ENCODE data around the gene ADRM1.

ADRM1 gene

DNA sequence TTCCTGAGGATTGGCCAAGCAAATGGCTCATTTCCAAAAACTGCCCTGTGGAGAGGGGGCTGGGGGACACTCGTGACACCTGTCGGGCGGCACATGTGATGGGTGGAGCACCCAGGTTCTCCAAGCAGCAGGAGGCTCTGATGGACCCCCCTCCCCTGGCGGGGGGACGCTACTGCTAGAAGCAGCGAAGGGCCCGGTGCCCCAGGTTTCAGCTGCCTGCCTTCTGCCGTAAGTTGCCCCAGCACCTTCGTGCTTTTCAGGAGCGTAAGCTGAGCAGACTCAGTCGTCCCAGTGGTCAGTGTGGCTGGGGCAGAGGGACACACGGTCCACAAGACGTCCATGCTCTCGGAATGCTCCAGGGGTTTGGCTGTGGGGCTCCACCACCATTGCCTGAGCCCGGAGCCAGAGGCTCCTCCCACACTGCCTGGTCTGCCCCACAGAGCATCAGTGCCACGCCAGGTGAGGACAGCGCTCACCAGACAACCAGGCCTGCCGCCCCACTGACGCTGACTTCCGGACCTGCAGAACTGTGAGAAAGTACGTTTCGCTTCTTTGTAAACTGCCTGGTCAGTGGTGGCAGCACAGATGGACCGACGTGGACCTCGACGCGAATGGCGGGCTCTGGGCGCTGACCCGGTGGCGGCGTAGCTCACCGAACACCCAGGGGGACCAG, 4.1 kb upstream of the ADRM1 start:
- no peak for DNase-seq (ENCODE audit: low read depth)

DNA sequence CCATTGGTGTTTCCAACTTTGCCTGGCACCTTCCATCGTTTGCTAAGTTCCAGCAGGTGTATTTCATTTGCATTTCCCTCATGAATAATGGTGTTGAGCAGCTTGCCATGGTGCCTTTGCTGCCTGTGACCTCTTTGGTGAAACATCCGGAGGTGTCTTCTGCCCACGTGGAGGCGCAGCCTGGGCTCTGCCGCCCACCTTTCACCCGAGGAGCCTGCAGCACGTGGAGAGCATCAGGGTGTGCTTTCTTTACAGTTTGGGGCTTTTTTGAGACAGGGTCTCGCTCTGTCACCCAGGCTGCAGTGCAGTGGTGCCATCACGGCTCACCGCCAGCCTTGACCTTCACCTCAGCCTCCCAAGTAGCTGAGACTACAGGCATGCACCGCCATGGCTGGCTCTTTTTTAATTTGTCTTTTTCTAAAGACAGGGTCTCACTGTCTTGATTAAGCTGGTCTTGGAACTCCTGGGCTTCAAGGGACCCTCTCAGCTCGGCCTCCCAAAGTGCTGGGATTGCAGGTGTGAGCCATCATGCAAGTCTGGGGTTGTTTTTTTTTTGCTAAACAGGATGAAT, 3.0 kb upstream of the ADRM1 start:
- no peak for DNase-seq (ENCODE audit: low read depth)

DNA sequence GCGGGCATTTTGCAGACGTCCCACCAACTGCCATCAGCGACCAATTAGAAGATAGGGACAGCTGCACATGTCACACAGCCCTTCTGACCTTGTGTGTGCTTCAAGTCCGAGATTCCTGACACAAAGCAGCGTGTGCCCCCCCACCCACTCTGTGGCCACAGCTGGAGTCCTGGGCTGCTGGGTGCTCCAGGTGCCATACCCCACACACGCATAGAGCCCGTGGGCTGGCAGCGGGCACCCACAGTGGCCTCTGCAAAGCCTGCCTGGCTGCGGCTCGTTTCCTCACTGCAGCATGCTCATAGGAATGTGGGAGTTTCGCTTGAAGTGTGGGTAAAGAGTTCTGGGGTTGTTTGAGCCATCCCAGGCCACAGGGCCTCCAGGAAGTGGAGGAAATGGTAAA, 2.5 kb upstream of the ADRM1 start:
- no peak for DNase-seq (ENCODE audit: low read depth)

DNA sequence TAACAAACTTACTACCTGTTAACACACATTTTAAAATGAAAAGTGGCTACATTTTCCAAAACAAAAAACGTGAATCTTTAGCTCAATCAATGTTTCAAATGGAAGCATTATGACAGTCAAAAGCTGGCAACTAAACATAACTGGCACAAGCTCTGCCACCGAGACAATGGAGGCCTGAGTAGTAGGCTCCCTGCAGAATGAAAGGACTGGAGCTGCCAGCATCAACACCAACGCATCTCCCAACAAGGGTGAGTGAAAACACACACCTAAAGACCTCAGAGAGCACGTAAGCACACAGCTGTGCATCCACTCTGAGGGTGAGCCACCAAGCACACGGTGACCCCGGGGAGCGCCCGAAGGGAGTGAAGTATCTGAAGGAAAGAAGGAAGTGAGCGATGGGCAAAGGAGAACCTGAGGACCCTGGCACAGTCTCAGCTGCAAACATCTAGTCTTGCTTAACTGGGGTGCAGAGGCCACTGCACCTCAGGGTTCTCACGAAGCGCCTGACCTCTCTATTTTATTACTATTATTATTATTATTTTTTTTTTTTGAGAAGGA, 1.6 kb upstream of the ADRM1 start:
- DNase-seq (ENCODE audit: low read depth), result no peak

DNA sequence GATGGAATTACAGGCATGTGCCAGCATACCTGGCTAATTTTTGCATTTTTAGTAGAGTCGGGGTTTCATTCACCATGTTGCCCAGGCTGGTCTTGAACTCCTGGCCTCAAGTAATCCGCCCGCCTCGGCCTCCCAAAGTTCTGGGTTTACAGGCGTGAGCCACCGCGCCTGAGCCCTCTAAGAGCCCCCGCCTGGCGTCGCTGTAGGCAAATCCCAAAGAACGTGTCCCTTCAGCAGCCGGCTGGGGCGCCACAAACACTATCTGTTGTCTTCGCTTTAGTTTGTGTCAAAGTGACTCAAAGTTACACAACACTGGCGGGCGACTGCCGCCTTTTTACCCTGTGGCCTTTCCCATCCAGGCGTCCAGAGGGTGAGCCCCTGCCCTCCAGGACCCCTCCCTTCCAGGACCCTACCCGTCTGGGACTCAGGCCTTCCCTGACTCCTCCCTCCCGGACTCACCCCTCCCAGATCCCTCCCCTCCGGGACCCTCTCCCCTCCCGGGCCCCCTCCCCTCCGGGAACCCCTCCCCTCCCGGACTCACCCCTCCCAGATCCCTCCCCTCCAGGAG, 940 bp upstream of the ADRM1 start:
- peak; percentile 80 for DNase-seq (ENCODE audit: low read depth)

DNA sequence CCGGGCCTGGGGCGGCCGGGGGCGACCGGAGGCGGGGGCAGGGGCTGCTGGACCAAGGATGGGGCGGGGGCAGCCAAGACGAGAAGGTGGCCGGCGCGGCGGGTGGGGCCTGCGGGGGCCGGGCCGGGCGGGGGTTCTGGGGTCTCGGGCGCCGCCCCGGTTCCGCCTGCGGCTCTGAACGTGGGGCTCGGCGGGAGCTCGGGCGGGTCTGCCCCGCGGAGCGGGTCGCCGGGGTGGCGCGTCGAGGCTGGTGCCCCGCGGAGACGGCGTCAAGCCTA, 204 bp downstream of the ADRM1 start:
- no peak for DNase-seq (ENCODE audit: low read depth)

DNA sequence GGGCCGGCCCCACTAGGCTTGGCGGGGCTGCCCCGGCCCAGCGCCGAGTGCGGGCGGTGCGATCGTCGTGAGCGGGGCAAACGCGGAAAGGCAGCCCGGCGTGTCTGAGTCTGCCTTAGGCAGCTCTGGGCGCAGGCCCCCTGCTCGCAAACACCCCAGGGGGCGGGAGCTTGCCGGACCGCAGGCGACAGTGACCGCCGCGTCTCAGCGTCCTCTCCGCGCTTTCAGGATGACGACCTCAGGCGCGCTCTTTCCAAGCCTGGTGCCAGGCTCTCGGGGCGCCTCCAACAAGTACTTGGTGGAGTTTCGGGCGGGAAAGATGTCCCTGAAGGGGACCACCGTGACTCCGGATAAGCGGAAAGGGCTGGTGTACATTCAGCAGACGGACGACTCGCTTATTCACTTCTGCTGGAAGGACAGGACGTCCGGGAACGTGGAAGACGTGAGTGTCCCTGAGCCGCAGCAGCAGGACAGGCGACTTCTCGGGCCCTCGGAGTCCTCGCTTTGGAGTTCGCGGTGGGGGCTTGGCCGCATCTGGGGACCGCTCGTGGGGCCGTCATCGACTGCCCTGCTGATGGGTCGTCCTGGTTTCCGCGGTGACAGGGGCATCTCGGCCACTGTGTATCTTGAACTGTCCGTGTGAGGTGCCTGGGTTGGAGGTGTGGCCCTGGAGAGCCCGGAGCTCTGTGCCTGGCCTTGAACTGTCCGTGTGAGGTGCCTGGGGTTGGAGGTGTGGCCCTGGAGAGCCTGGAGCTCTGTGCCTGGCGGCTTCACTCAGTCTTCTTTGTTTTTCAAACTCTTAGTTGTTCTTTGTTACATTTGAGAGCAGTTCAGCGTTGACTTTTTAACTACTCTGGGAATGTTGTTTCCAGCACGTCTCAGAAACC, 786 bp downstream of the ADRM1 start:
- no peak for DNase-seq (ENCODE audit: low read depth)

DNA sequence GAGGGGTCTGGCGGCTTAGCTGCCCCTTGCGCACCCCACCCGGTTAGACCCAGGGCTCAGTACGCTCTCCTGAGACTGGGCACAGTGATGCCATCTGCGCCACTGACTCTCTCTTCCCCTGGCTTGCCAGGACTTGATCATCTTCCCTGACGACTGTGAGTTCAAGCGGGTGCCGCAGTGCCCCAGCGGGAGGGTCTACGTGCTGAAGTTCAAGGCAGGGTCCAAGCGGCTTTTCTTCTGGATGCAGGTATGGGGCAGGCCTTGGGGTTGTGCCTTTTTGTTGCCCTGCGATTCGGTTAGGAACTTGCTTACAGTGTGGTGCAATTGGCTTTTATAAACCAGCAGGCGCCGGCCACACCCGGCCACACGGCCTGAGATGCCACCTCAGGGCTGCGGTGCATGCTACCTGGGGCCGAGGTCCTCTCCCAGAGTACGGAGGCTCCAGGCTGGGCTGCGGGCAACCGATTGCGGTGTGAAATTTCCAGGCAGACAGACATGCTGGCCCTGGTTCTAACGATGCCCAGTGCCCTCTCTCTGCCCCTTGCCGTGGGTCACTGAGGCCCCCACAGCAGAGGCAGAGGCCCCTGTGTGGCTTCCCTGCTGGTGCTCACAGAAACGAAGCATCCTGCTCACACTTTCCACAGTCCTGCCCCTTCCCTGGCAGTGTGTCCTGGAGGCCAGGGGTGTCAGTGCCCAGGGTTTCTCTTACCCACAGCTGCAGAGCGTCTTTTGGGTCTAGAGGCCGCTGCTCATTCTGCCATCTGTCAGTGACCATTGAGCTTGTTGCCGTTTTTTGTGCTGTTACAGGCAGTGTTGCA, 1.7 kb downstream of the ADRM1 start:
- DNase-seq (ENCODE audit: low read depth), result no peak

DNA sequence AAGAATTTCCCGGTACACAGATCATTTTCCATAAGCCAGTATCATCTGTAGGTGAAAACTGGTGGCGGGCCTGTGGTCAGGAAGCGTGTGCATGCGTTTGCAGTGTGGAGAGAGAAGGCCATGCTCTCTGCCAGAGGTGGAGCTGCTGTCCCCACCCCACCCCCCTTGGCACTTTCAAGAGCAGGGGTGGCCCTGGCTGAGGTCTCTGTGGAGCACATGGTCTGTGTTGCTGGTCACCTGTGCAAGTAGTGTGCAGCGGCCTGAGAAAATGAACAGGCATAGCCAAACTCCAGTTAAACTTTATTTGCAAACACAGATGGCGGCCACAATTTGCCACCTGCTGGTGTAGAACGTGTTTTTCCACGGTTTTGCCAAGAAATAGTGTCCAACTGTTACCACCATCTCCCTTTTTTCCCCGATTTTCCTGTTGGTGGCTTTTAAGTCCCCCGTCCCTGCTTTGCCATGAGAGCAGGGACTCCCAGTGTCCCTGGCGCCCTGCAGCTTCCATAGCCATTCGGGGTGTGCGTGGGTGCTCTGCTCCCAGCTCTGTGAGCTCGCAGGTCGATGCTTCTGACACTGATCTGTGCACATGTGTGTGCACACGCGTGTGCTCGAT, 2.5 kb downstream of the ADRM1 start:
- DNase-seq (ENCODE audit: low read depth), result no peak

DNA sequence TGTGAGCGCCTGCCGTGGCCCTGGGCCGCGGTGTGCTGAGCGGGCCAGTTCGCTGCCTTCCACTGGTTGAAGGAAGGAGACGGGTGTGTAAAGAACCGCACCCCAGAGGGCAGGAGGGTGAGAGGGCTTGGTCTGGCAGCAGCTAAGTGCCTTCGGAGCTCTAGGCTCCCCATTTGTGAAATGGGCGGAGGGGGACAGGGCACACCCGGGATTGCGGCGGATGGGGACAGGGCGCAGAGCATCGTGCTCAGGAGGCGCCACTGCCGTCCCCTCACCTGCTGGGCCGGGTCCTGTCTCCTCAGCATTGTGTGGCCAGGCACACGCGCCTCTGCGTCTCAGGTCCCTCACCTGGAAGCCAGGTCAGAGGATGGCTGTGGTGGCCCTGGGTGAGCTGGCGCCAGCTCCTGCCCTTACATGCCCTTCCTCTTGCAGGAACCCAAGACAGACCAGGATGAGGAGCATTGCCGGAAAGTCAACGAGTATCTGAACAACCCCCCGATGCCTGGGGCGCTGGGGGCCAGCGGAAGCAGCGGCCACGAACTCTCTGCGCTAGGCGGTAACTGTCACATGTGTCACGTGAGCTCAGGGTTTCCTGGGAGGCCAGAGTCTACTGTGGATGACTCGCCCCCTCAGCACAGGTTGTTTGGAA, 3.1 kb downstream of the ADRM1 start:
- DNase-seq (ENCODE audit: low read depth), result no peak

DNA sequence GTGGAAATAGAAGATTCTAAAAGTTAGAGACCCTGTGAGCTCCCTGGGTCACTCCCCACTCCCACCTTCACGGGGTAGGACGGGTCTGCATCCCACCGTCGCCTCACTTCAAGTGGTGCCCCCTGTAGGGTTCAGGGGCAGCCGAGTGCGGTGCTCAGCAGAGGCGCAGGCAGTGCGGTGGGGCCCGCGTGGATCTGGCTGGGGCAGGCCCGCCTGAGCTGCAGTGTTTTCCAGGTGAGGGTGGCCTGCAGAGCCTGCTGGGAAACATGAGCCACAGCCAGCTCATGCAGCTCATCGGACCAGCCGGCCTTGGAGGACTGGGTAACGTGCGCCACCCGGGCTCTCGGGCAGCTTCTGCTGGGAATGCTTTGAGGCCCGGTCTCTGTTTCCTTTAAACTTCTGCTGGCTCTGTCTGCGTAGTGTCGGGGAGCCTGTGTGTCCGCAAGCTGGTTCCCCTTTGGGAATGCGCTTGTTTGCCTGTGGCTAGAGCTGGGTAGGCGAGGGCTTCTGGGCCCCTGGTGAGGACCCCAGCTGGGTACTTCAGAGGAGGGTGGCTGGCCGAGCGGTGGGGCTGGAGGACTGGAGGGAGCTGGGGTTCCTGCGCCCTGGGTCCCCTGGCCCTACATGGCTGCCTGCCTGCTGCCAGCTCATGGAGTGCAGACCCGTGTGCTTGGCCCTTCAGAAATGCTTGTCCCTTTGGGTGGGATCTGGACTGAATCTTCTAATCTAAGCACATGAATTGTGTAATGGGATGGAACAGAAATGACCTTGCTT, 3.8 kb downstream of the ADRM1 start:
- no peak for DNase-seq (ENCODE audit: low read depth)

DNA sequence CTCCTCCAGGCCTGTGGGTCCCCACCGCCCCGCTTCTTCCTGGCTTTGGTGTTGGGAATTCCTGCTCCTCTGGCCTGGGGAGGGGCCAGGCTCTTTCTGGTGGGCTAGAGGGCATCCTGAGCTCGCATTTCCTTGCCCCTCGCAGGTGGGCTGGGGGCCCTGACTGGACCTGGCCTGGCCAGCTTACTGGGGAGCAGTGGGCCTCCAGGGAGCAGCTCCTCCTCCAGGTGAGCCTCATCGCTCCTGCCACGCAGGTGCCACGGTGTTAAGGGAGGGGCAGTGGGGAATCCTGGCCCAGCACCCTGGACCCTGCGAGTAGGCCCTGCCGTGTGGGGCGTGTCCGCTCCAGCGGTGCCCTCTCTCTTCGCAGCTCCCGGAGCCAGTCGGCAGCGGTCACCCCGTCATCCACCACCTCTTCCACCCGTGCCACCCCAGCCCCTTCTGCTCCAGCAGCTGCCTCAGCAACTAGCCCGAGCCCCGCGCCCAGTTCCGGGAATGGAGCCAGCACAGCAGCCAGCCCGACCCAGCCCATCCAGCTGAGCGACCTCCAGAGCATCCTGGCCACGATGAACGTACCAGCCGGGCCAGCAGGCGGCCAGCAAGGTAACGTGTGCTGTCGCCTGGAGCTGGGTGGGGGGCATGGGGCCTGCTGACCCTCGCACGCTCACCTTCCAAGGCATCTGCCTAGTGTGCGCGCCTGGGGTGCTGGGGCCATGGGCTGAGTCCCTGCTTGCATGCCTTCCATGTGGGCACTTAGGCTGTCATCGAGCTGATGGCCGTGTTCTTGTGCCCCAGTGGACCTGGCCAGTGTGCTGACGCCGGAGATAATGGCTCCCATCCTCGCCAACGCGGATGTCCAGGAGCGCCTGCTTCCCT, 4.7 kb downstream of the ADRM1 start:
- no peak for DNase-seq (ENCODE audit: low read depth)

DNA sequence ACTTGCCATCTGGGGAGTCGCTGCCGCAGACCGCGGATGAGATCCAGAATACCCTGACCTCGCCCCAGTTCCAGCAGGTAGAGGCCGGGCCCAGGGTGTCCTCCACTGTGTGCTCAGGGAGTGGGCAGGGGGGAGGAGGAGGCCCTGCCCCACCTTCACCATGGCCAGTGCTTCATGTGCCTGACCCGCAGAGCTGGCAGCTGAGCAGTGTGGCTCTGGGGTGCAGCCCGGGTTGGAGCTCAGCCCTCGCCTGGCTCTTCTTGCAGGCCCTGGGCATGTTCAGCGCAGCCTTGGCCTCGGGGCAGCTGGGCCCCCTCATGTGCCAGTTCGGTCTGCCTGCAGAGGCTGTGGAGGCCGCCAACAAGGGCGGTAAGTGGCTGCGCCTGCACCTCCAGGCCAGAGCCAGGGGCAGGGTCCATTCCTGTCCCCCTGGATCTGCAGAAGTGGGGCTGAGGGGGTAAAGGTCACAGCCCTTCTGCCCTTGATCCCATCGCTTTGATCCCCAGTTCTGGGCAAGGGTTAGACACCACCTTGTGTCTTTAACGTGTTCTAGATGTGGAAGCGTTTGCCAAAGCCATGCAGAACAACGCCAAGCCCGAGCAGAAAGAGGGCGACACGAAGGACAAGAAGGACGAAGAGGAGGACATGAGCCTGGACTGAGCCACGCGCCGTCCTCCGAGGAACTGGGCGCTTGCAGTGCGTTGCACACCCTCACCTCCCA, 5.5 kb downstream of the ADRM1 start:
- no peak for DNase-seq (ENCODE audit: low read depth)

DNA sequence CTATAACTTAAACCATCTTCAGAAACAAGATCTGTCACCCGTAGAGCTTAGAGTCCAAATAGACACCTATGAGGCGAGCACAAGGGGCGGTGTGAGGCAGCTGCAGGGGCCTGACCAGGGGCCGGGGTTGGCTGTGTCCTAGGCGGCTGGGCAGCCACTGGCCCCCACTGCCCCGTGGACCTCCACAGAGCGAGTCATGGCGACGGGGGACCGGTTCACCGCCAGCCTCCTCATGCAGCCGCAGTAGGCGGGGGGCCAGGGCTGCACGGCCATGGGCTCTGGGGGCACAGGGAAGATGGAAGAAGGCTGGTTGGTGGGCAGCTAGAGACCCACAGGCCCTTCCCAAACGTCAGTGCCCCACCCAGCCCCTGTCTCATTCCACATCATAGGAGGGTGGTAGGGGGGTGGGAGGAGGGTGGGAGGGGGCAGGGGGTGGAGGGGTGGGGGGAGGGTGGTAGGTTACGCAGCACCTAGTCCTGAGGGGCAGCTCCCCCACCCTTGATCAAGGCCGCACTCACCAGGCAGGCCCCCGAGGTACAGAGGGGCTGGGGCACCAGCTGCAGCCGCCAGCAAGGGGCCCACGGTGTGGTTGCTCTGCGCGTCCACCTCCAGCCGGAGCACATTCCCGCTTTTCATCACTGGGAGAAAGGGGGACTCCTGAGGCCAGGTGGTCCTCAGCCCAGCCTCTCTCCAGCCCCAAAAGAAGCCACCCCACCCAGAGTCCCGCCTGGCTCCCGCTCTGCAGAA, 6.6 kb downstream of the ADRM1 start:
- DNase-seq (ENCODE audit: low read depth), result no peak

DNA sequence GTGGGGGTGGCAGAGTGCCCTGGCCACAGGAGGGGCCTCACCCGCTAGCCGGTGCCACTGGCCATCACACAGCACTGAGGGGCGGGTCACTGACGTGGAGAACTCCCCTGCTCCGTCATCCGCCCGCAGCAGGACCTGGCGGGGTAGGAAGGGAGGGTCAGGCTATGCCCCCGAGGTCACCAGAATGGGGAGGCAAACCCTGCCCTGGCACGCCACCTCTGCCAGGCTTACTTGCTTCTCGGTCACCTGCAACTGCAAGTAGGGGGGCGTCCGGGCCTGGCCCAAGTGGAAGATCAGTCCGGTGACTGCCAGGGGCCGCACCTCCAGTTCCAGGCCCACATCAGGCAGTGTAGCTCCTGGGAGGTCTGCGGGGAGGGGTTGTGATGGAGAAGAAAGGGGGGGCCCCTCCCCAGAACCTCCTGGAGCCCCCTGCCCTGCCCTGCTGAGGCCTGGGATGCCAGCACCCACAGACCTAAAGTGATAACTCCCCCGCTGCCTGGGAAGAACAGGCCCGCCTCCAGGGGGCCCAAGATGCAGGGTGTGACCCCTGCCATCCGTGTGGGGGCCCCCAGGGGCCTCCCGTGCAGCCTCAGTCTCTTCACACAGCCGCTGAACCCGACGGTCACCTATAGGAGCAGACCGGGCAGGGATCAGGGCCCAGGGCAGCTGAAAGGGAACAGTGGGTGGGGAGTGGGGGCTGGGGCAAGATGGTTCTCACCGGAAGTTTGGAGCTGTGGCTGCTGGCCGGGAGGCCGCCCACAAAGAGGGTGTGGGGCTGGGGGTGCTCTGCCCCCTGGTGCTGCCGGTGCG, 7.4 kb downstream of the ADRM1 start:
- DNase-seq (ENCODE audit: low read depth), result no peak

DNA sequence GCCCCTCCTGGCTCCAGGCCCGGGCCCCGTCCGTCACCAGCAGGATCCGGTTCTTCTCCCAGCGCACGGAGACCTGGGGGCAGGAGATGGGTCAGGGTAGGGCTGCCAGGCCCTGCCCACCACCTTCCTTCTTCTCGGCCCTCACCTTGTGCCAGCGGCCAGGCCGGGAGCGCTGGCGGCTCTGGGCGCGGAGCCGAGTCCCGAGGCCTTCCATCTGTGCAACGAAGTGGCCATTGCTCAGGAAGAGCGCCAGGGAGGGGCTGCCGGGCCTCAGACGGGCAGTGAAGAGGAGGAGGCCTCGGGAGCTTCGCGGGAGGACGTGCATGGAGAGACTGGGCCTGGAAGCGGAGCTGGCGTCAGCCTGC, 7.9 kb downstream of the ADRM1 start:
- DNase-seq (ENCODE audit: low read depth), result no peak

DNA sequence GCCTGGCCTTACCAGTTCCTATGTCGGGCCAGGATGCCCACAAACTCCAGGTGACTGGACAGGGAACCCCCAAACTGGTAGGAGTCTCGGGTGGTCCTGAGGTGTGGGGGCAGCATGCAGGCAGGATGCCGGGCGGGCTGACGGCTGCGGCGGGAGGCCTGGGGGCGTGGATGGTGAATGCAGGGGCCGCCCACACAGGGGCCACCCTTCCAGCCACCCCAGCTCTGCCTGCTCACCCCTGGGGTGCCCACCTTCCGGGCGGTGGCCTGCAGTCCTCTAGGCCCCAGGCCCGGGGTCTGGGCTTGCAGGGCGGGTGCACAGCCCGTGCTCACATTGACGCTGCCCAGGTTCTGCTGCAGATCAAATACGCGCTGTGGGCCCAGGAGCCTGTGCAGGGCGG, 8.4 kb downstream of the ADRM1 start:
- no peak for DNase-seq (ENCODE audit: low read depth)
